ENCODE results near the gene CFAP74. TPM values are rescaled to one million over a fixed set of nuclear protein-coding genes. Genes with fewer than 3 reads are reported as not detected.

The CFAP74 gene
- total RNA-seq, 3 donors from 2014 or later: not detected

DNA sequence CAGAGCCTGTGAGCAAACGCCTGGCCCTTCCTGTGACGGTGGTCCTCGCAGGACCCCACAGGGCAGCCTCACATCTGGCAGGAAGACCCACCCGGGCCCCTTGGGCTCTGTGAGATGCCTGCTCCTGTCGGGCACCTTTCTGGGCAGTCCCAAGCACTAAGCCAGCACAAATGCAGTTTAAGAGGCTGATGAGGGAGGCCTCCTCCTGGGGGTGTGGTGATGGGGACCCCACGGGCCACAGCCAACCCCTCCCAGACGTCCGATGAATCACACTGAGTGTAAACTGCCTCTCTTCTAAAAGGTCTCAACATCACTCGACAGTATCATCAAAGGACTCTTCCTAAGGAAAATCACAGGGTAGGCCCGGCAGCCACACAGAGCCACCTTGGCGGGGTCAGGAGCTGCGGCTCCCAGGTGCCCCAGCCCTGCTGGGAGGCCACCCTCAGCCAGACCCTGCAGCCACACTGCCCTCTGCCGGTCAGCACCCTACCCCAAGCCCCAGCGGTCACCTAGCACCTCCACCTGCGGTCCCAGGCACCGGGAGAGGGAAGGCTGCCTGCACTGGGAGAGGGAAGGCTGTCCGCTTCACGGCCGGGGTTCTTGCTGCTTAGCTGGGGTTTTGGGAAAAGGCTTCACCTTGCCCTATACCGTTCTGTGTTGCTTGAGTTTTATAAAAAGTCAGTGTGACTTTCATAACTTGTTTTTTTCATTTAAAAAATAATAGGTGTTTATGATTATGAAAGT is 42.8 kb upstream of the CFAP74 start:
- Mint-ChIP-seq H3K9me3 (no peaks in the 10 kb centered on the region), H3K27me3 (ENCODE audit: low read depth) (peaks cover 12% of the 10 kb centered on the region), H3K36me3 (ENCODE audit: insufficient read depth) (no peaks in the 10 kb centered on the region), H3K4me1 (ENCODE audit: low read depth) (peaks cover 20% of the 10 kb centered on the region), H3K4me3 (no peak overlapping the region)
- no peak for ATAC-seq
- DNase-seq: peak; percentile 28

DNA sequence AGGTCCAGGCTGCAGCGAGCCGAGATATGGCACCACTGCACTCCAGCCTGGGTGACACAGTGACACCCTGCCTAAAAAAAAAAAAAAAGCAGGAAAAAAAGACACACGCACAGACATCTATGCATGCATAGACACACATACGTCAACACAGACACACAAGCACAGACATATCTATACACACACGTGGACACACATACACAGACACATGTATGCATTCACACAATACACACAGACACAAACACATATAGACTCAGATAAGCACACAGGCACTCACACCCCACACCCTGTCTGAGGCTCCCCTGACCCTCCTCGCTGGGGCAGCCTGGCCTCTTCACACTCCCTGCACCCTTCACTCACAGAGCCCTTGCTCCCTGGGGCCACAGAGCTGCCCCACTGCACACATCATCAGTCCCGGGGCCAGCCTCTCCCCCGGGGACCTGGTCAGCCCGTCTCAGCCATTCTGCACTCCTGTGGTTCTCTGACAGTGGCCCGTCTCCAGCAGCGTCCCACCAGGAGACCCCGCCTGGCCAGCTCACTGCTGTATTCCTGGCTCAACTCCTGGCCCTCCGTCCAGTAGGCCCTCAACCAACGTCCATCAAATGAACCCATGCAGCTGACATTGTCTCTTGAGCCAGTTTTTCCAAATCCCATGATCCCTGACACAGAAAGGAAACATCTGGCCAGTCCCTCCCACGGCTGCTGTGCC is 42.0 kb upstream of the CFAP74 start:
- peak overlapping the region; percentile 26 for H3K4me3 Mint-ChIP-seq
- ATAC-seq: no peak

DNA sequence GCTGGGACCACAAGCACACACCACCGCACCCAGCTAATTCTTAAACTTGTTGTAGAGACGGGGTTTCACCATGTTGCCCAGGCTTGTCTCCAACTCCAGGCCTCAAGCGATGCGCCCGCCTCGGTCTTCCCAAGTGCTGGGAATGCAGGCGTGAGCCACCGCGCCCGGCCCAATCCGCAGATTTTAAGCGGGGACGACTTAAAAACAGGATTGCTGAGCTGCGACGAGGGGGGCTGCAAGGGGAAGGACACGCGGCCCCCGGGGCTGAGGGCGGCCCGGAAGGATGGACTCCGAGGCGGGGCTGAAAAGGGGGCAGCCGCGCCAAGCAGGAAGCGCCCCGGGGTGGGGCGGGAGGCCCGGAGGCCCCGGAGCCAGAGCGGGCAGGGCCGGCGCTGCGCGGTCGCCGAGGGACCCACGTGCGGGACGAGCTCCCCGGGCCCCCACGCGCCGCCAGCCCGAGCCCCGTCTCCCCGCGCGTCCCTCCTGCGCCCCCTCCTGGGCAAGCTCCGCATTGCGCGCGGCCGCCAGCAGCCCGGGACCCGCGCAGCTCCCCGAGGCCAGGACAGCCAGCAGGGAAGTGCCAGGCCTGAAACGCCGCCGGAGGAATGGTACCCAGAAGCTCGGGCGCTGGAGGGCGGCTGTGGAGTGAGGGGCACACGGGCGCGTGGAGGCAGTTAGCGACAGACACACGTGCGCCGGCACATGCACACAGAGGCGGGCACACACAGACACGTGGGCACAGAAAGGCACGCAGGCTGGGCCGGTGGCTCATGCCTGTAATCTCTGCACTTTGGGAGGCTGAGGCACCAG is 41.1 kb upstream of the CFAP74 start:
- no peaks in the 10 kb centered on the region for H3K9me3 Mint-ChIP-seq
- H3K27me3 Mint-ChIP-seq (ENCODE audit: low read depth): peaks cover 12% of the 10 kb centered on the region
- ATAC-seq (peak; percentile 86 to 87), DNase-seq (peak; percentile 81)
- no peaks in the 10 kb centered on the region for H3K36me3 Mint-ChIP-seq (ENCODE audit: insufficient read depth)
- peaks cover 20% of the 10 kb centered on the region for H3K4me1 Mint-ChIP-seq (ENCODE audit: low read depth)
- H3K4me3 Mint-ChIP-seq: peak overlapping the region; percentile 56

More for the DNA sequence above, 42.0 kb upstream of the CFAP74 start:
- peaks cover 12% of the 10 kb centered on the region for H3K27me3 Mint-ChIP-seq (ENCODE audit: low read depth)
- H3K4me1 Mint-ChIP-seq (ENCODE audit: low read depth): peaks cover 20% of the 10 kb centered on the region
- H3K36me3 Mint-ChIP-seq (ENCODE audit: insufficient read depth): no peaks in the 10 kb centered on the region
- no peaks in the 10 kb centered on the region for H3K9me3 Mint-ChIP-seq
- DNase-seq: no peak

DNA sequence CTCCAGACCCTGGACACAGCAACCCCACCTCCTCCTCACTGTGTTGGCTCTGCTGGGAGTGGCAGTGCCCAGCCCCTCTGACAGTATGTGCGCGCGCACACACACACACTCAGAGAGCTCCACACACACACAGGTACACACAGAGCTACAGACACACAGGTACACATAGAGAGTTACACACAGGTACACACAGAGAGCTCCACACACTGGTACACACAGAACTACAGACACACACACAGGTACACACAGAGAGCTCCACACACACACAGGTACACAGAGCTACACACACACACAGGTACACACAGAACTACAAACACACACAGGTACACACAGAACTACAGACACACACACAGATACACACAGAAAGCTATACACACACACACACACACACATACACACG is 40.3 kb upstream of the CFAP74 start:
- peaks cover 14% of the 10 kb centered on the region for H3K4me1 Mint-ChIP-seq (ENCODE audit: low read depth)
- no peaks in the 10 kb centered on the region for H3K9me3 Mint-ChIP-seq
- ATAC-seq: no peak
- no peaks in the 10 kb centered on the region for H3K36me3 Mint-ChIP-seq (ENCODE audit: insufficient read depth)
- H3K4me3 Mint-ChIP-seq: peak overlapping the region; percentile 59
- no peak for DNase-seq
- H3K27me3 Mint-ChIP-seq (ENCODE audit: low read depth): peaks cover 7% of the 10 kb centered on the region

DNA sequence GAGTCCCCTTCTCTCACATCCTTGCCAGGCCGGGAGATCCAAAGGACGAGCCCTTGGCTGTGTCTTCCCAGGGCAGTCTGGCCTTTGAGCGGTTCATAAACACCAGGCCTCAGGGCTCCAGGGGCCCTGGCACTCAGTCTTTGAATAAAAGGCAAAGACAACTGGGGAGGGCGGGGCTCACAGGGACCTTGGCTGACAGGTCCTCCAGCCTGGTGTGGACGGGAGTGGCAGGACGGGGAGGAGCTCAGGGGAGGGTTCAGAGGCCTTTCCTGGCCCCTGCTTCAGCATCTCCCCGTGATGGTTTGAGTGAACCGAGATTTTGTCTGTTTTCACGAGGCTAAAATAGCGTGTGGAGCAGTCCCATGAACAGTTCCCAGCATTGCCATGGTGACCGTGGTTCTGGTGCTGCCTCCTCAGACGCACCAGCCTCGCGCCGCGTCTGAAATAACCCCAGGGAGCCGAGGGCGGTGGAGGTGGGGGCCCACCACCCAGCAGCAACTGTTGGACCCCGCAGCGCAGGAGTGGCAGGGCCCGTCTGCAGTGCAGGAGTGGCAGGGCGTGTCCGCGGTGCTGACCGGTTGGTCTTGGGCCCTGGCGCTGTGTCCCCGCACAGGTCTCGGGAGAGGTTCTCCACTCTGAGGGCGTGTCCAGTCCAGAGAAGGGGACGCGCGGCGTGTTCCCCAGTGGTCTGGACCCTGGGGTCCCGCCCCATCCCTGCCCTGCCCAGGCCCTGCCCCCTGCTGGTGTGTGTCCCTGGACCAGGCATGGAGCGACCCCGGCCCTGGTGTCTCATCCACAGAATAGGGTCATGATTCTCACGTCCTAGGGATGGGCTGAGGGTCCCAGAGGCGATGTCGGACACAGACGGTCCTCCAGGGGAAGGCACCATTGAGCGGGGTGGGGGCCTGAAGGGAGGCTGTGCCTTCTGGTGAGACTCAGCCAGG is 39.5 kb upstream of the CFAP74 start:
- ATAC-seq: no peak

DNA sequence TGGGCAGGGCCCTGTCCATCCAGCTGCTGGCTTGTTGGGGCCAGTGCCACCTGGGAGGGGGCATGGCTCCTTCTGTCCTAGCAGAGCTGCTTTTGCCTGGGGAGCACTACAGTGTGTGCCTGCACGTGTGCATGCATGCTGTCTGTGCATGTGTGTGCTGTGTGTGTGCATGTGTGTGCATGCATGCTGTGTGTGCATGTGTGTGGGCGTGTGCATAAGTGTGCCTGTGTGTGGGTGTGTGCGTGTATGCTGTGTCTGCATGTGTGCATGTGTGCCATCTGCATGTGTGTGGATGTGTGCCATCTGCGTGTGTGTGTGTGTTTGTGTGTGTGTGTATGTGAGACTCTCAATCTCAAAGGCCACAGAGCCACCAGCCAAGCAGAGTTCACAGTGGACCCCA is 38.3 kb upstream of the CFAP74 start:
- peaks cover 2% of the 10 kb centered on the region for H3K27me3 Mint-ChIP-seq (ENCODE audit: low read depth)
- peaks cover 14% of the 10 kb centered on the region for H3K4me1 Mint-ChIP-seq (ENCODE audit: low read depth)
- H3K9me3 Mint-ChIP-seq: no peaks in the 10 kb centered on the region
- DNase-seq: no peak
- no peaks in the 10 kb centered on the region for H3K36me3 Mint-ChIP-seq (ENCODE audit: insufficient read depth)
- H3K4me3 Mint-ChIP-seq: no peak overlapping the region
- ATAC-seq: no peak

More for the DNA sequence above, 39.5 kb upstream of the CFAP74 start:
- peaks cover 3% of the 10 kb centered on the region for H3K27me3 Mint-ChIP-seq (ENCODE audit: low read depth)
- no peaks in the 10 kb centered on the region for H3K9me3 Mint-ChIP-seq
- H3K36me3 Mint-ChIP-seq (ENCODE audit: insufficient read depth): no peaks in the 10 kb centered on the region
- no peak overlapping the region for H3K4me3 Mint-ChIP-seq
- peaks cover 14% of the 10 kb centered on the region for H3K4me1 Mint-ChIP-seq (ENCODE audit: low read depth)
- no peak for DNase-seq

DNA sequence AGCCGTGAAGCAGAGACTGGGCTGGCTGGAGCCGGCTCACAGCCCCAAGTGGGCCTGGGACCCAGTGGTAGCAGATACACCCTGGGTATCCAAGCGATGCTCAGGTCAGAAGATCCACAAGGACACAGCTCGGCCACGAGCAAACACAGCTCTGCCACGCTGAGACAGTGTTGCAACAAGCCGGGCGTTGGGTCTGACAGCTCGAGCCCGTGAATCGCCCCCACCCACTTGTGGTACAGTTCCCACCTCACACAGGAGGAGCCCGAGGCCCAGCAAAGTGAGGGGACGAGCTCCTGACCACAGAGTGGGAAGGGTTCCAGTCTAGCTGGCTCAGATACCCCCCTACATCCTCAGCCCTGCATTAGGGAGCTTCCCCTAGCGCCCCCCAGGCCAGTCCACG is 37.7 kb upstream of the CFAP74 start:
- Mint-ChIP-seq H3K4me3 (no peak overlapping the region), H3K27me3 (ENCODE audit: low read depth) (peaks cover 2% of the 10 kb centered on the region), H3K9me3 (no peaks in the 10 kb centered on the region), H3K4me1 (ENCODE audit: low read depth) (peaks cover 14% of the 10 kb centered on the region), H3K36me3 (ENCODE audit: insufficient read depth) (no peaks in the 10 kb centered on the region)
- DNase-seq (no peak), ATAC-seq (no peak)

DNA sequence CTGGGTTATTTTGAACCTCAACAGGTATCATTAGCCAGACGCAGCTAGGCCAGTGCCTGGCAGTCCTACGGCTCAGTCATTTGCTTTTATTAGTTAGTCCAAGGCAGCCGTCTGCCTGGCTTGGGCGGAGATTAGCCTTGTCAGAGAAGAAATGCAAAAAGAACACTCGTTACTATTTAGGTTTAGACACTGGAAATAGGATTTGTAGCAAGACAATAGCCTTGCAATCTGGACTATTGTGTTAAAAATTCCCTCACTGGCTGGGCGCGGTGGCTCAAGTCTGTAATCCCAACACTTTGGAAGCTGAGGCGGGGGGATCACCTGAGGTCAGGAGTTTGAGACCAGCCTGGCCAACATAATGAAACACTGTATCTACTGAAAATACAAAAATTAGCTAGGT is 35.7 kb upstream of the CFAP74 start:
- ATAC-seq: no peak
- H3K4me3 Mint-ChIP-seq: no peak overlapping the region
- H3K27me3 Mint-ChIP-seq (ENCODE audit: low read depth): peaks cover 2% of the 10 kb centered on the region
- no peaks in the 10 kb centered on the region for H3K36me3 Mint-ChIP-seq (ENCODE audit: insufficient read depth)
- peaks cover 4% of the 10 kb centered on the region for H3K4me1 Mint-ChIP-seq (ENCODE audit: low read depth)
- H3K9me3 Mint-ChIP-seq: no peaks in the 10 kb centered on the region
- DNase-seq: no peak

DNA sequence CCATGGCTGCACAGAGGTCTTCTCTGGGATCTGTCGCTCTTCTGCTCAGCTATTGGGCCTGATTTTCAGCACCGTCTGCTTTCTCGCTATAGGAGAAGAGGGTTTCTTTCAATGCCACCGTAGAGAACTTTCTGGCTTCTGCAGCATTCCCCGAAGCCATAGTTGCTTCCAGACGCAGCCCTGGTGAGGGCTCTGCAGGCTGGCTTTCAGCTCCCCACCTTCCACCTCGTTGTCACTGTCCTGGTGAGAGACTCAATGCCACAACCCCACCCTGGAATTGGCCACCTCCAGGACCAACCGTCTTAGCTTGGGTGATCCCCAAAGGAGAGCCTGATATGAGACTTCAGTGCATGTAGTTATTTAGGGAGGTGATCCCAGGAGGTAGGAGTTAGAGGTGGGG is 34.6 kb upstream of the CFAP74 start:
- H3K27me3 Mint-ChIP-seq (ENCODE audit: low read depth): peaks cover 1% of the 10 kb centered on the region
- H3K36me3 Mint-ChIP-seq (ENCODE audit: insufficient read depth): no peaks in the 10 kb centered on the region
- H3K9me3 Mint-ChIP-seq: no peaks in the 10 kb centered on the region
- DNase-seq (no peak), ATAC-seq (no peak)
- no peaks in the 10 kb centered on the region for H3K4me1 Mint-ChIP-seq (ENCODE audit: low read depth)
- no peak overlapping the region for H3K4me3 Mint-ChIP-seq

DNA sequence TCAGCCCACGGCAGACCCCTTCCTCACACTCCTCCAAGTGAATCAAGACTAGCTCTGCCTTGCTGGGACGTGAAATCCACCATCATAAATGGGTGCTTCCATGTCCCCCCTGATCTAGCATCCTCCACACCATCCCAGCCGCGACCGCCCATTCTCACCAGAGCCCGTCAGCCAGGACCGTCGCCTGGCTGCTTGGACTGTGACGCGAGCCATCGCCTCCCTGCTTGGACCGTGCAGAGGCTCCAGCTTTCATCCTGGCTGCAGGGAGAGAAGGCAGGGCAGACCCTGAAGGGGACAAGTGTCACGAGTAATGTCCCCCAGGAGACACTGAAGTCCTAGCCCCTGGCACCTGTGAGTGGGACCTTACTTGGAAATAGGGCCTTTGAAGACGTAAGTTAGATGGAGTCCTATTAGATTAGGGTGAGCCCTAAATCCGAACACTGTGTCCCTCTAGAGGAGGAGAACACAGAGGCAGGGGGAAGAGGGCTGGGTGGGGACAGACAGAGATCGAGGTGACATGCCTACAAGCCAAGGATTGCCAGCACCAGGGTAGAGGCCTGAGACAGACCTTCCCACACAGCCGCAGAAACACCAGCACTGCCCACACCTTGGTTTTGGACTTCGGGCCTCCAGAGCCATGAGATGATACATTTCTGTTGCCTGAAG is 33.9 kb upstream of the CFAP74 start:
- Mint-ChIP-seq H3K36me3 (ENCODE audit: insufficient read depth) (no peaks in the 10 kb centered on the region), H3K9me3 (no peaks in the 10 kb centered on the region), H3K4me1 (ENCODE audit: low read depth) (no peaks in the 10 kb centered on the region), H3K4me3 (no peak overlapping the region), H3K27me3 (ENCODE audit: low read depth) (peaks cover 1% of the 10 kb centered on the region)
- DNase-seq: no peak
- no peak for ATAC-seq

DNA sequence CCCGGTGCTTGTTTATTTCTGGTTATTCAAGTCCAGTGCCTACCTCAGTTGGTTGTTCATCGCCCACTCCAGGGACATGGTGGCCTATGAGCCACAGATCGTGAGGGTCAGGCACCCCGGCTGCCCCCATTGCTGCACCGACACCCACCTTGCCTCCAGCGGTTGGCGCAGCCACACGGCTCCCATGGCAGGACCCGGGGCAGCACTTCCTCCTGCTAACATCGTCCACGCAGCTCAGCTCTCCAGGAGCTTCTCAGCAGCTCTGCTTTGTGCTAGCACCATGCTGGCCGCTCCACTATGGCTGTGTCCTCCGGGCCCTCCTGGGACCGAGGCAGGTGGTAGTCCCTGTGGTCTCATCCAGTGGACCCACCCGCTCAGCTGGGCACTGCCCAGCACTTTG is 32.7 kb upstream of the CFAP74 start:
- H3K4me3 Mint-ChIP-seq: no peak overlapping the region
- DNase-seq (no peak), ATAC-seq (no peak)
- no peaks in the 10 kb centered on the region for H3K36me3 Mint-ChIP-seq (ENCODE audit: insufficient read depth)
- peaks cover 1% of the 10 kb centered on the region for H3K27me3 Mint-ChIP-seq (ENCODE audit: low read depth)
- no peaks in the 10 kb centered on the region for H3K9me3 Mint-ChIP-seq
- no peaks in the 10 kb centered on the region for H3K4me1 Mint-ChIP-seq (ENCODE audit: low read depth)

DNA sequence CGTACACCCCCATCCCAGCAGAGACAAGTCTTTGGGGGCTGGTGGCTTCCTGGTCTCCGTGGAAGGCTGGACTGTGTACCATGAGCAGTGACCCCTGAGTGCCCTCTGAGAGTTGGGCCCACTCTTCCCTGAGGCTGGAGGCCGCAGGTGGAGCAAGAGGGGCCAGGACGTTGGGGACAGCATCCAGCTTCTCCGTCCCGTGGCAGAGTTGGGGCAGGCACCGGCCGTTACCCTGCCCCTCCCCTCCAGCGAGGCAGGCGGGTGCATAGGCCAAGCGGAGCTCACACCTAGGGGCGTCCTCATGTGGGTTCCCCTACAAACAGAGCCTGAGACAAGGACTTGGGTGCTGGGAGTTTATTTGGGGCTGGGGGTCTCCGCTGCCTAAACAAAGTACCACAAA is 29.6 kb upstream of the CFAP74 start:
- no peak for ATAC-seq
- no peaks in the 10 kb centered on the region for H3K4me1 Mint-ChIP-seq (ENCODE audit: low read depth)
- H3K36me3 Mint-ChIP-seq (ENCODE audit: insufficient read depth): no peaks in the 10 kb centered on the region
- H3K9me3 Mint-ChIP-seq: no peaks in the 10 kb centered on the region
- no peak for DNase-seq
- H3K27me3 Mint-ChIP-seq (ENCODE audit: low read depth): peaks cover 1% of the 10 kb centered on the region
- H3K4me3 Mint-ChIP-seq: no peak overlapping the region

DNA sequence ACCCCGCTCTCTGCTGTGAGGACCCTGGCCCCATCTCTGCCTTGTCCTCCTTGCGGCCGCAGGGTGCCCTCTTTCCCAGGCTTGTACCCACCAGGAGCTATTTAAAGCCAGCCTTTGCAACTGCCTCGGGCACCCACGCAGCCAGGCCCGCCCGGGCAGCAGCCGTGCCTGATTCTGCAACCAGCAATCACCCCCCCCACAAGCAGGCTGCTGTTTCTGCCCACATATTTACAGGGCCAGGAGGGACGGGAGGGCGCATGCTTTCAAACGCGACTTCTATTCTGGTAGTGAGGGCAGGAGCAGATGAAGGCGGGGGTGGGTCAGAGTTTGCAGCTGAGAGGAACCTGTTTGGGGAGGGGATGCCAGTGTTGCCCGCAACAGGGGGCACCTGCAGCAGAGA is 29.2 kb upstream of the CFAP74 start:
- no peaks in the 10 kb centered on the region for H3K36me3 Mint-ChIP-seq (ENCODE audit: insufficient read depth)
- DNase-seq: no peak

More for the DNA sequence above, 29.2 kb upstream of the CFAP74 start:
- no peaks in the 10 kb centered on the region for H3K9me3 Mint-ChIP-seq
- no peaks in the 10 kb centered on the region for H3K4me1 Mint-ChIP-seq (ENCODE audit: low read depth)
- ATAC-seq: no peak
- no peak overlapping the region for H3K4me3 Mint-ChIP-seq
- H3K27me3 Mint-ChIP-seq (ENCODE audit: low read depth): peaks cover 1% of the 10 kb centered on the region
